NOMO-1 treated with dmso at 0.1 percent for 144 hours (cell line): ENCODE data around the gene ERICH3.

Experiments used
- DNase-seq: peaks from one replicate; lab custom pipeline; 2025; ENCODE audit not compliant: unreplicated experiment; lab: John Stamatoyannopoulos, UW

Gene ERICH3

DNA sequence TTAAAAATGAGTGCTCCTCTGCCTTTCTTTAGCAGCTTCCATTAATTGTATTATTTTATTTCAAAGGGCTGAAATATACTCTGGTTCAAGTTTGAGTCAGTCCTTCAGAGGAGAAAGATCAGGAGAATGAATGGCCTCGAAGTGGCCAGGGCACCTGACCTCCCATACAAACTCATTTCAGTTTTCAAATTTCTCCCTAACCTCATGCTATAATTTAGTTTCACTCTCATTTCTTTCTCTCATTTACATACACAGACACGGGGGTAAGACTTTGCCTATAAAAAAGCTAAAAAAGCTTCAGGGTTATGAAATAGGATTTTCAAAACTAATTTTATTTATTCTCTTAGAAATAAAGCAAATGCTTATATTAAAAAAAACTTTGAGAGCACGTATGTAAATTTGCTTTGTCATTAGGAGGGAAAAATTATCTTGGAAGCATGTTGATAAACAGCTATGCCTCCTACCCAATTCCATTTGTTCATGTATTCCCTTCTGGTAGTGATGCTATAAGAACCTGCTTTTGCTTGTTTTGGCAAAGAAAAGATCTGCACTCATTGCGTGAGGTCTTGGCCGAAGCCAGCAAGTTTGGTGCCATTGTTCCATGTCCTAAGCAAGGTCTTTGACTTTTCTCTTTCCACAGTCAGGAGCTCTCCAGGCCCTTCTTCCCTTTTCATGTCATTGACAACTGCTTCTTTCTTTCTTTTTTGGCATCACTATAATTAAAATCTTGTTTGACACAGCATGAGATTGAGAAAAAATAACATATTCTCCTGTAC lies 80.8 kb downstream of the ERICH3 start:
- DNase-seq: no peak

GRCh38 chr1:74591949-74592348 lies 81.6 kb downstream of the ERICH3 start:
- no peak for DNase-seq

DNA sequence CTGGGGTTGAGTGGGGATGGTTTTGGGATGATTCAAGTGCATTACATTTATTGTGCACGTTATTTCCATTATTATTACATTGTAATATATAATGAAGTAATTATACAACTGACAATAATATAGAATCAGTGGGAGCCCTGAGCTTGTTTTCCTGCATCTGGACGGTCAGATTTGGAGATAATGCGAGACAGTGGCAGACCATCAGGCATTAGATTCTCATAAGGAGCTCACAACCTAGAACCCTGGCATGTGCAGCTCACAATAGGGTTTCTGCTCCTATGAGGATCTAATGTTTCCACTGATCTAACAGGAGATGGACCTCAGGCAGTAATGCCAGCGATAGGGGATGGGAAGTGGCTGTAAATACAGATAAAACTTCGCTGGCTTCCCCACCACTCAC lies 83.3 kb downstream of the ERICH3 start:
- no peak for DNase-seq

- no peak for DNase-seq
These were observed 85.7 kb downstream of the ERICH3 start for GRCh38 chr1:74587888-74588287.

- no peak for DNase-seq
These were observed 87.2 kb downstream of the ERICH3 start for GRCh38 chr1:74586253-74586897.

DNA sequence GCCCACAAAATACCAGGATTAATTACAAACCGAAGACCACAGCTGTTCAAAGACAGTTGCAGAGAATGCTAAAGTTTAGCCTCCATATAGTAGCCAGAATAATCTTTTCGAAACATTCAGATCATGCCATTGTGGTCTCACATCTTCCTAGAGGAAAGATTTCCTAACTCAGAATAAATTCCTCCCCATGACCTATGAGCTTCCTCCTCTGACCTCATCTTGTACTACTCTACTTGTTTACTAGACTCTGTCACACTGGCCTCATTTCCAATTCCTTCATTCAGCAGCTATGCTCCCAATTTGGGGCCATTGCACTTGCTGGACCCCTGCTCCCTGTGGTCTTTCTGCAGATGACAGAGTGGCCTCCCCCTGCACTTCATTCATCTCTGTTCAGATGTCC lies 89.4 kb downstream of the ERICH3 start:
- DNase-seq: no peak

DNA sequence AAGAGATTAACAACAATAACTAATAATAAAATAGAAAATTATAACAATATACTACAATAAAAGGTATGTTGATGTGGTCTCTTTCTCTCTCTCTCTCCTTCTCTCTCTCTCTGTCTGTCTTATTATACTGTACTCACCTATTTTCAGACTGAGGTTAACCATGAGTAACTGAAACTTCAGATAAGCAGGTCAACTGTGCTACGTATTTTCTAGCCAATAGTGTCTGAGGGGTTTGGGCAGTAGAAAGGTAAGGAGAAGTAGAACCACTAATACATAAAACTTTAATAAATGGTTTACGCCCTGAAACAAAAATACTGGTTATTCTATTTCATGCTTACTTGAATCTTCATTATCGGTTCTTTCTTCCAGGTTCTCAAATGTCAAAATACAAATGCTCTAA lies 90.2 kb downstream of the ERICH3 start:
- no peak for DNase-seq

DNA sequence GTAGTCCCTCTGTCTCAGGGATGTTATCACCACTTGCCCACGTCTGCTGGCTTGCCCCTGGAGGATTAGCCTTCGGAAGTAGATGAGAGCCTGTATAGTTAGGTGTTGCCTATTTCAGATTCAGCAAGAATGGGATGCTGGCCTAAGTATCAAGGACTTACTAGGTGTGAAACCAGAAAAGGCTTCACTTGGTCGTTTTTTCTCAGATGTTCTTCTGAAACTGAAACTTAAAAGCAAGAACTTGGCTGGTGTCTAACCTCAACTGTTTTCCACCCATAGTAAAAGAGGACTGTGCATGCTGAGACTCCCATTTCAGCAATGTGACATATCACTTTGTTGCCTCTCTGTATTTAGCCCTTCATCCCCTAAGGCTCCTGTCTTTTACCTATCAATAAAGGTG lies 94.2 kb downstream of the ERICH3 start:
- DNase-seq: no peak

DNA sequence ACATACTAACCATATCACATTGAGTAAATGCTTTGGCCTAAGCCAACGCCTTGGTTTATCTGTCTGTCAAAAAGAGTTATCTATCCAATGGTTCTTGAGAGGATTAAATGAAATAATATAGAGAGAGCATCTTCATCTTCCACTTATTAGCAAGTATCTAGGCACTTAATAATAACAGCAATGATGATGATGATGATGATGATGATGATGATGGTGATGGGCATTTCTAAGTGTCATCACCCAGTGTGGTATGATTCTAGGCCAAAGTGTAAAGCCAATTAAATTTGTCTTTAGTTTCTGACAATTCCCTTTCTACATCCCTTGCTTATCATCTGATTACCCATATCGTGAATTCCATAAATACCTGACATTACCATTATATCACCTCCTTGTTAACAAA lies 95.5 kb downstream of the ERICH3 start:
- DNase-seq: no peak

GRCh38 chr1:74571891-74572290 lies 101.7 kb downstream of the ERICH3 start:
- no peak for DNase-seq

DNA sequence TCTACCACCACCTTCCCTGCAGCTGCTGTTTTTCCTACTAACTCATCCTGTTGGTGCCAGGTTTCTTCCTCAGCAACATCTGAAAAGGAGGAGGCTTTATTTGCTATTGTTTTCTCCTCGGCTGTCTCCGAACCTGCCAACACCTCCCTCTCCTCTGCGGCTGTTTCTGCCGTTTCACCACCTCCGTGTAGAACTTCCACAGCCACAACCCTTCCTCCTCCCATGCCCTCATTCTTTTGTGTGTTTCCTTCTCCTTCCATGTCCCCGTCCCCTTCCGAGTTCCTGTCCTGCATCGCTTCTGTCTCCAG lies 102.1 kb downstream of the ERICH3 start:
- no peak for DNase-seq

DNA sequence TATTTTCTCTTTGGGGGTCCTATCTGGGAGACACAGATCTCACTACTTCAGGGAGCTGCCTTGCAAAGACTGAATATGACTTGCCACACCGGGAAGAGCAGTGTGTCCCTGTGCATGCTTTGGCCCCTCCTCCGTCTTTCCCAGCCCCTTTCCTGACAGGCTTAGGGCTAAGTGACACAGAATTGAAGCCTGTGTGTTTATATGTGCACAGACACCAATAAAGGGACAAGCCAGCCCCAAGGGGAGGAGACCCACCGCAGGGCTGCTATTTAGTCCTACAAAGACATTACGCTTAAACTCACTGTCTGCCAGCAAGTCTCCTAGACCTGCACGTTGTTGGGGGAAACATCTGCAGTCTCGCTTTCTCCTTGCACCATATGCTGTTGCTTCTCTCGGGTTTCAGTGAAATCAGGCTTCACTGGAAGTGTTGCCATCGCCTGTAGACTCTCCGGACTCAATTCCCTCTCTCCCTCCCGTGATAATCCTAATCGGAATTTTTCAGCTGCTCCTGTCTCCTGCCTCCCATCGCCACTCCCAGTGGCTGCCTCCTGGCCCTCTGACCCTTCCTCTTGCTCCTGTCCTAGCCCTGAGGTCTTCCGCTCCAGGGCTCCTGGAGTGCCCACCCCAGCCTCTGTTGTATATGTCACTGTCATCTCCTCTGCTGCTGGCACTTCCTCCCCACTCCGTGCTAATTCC lies 102.6 kb downstream of the ERICH3 start:
- DNase-seq: no peak

GRCh38 chr1:74549932-74550331 lies 123.7 kb downstream of the ERICH3 start:
- no peak for DNase-seq

- no peak for DNase-seq
These were observed 124.4 kb downstream of the ERICH3 start for GRCh38 chr1:74548961-74549750.

GRCh38 chr1:74545821-74546220 lies 127.8 kb downstream of the ERICH3 start:
- no peak for DNase-seq

DNA sequence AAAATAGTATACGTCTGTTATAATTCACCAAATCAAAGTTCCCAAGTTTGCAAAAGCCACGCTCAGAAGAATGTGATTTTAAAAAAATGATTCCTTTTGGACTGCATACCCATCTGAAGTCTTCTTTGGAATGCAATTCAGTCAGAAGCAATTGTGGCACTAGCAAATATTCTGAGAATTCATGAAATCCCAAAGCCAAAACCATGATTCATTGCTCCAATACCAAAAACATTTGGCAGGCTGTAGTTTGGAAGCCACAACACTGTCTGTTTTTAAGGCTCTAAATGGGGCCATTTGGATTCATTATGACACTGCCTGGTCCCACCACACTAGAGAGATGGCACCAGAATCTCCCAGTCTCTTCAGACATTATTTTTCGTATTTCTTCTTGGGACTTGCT lies 139.4 kb downstream of the ERICH3 start:
- no peak for DNase-seq

GRCh38 chr1:74531796-74532195 lies 141.8 kb downstream of the ERICH3 start:
- DNase-seq: no peak

- no peak for DNase-seq
These were observed 142.7 kb downstream of the ERICH3 start for GRCh38 chr1:74530892-74531291.

DNA sequence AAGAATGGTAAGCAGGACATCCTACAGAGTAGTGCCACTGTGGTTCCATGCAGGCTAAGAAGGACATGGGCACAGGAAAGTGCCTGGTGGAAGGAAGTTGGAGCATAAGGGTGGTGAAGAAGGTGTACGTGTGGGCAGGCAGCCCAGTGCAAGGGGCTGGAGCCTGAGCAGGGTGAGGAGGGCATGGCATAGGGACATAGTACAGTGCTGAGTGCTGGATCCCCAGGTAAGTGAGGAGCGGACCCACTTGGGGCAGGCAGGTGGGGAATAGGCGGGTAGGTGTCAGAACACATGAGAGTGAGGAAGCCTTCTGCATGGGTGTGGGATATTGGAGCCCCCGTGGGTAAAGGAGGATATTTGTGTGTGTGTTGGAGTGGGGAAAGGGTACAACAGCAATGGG lies 145.5 kb downstream of the ERICH3 start:
- no peak for DNase-seq

DNA sequence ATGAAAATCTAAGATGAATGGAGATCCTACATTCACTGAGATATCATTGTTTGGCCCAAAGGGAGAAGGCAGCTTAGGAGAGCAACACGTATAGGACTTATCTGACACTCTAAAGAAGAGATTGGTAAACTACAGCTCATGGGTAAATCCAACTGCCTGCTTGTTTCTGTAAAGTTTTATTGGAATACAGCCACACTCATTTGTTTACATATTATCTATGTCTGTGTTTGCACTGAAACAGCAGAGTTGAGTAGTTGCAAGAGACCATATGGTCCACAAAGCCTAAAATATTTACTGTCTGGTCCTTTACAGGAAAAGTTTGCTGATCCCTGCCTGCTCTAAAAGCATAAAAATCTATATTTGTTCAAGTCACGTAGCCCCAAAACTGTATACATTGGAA lies 146.9 kb downstream of the ERICH3 start:
- DNase-seq: no peak

DNA sequence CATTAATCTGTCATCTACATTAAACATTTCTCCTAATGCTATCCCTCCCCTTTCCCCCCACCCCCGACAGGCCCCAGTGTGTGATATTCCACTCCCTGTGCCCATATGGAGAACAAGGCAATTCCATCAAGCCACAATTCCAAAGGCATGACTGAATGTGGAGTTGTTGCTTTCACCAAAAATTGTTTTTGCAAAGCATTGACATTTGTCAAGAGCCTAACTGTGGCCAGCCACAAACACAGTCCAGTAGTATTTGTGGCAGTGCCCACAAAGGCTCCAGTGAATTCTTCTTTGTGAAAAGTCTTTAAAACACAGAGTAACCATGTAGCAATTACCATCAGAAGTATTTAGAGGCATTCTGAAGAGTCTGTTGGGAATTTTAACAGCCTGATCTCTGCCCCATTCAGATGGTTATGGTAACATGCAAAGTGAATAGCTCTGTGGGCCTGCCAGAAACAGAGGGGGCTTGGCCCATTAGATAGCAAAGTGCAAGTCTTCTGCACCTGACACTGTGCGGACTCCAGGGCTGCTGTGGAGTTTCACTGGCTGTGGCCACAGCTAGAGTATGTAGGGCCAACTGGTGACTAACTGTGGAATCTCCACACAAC lies 149.6 kb downstream of the ERICH3 start:
- no peak for DNase-seq
